ENCODE data around the gene CYP1B1. TPM values are rescaled to one million over a fixed set of nuclear protein-coding genes. Genes with fewer than 3 reads are reported as not detected.

Gene CYP1B1
- total RNA-seq, 1 donor from 2014 or later = 54.5 TPM

- TF ChIP-seq CTCF (IDR thresholded peaks at IDR 0.05; ENCODE audit: unreplicated experiment) = no peak
- Mint-ChIP-seq H3K27me3 (ENCODE audit: low read depth) (no peaks in the 10 kb centered on the region), H3K4me1 (peaks cover 64% of the 10 kb centered on the region), H3K36me3 (peaks cover 17% of the 10 kb centered on the region), H3K27ac (peak overlapping the region; percentile 96), H3K9me3 (peaks cover 15% of the 10 kb centered on the region), H3K4me3 (peak overlapping the region; percentile 36)
- no peak for DNase-seq (ENCODE audit: low spot score in 2 of 2, unreplicated experiment in 2 of 2)
These were observed 22.6 kb upstream of the CYP1B1 start for GRCh38 chr2:38098421-38099098.

GRCh38 chr2:38097988-38098385 is 22.0 kb upstream of the CYP1B1 start:
- Mint-ChIP-seq H3K4me3 (peak overlapping the region; percentile 36), H3K4me1 (peaks cover 69% of the 10 kb centered on the region)

GRCh38 chr2:38097258-38097987 is 21.5 kb upstream of the CYP1B1 start:
- Mint-ChIP-seq H3K9me3 (peaks cover 7% of the 10 kb centered on the region), H3K36me3 (peaks cover 7% of the 10 kb centered on the region), H3K27me3 (ENCODE audit: low read depth) (no peaks in the 10 kb centered on the region), H3K4me1 (peaks cover 73% of the 10 kb centered on the region), H3K27ac (peak overlapping the region; percentile 96), H3K4me3 (no peak overlapping the region)
- TF ChIP-seq CTCF (IDR thresholded peaks at IDR 0.05; ENCODE audit: unreplicated experiment) = no peak
- DNase-seq (ENCODE audit: low spot score in 2 of 2, unreplicated experiment in 2 of 2) = no peak

More at GRCh38 chr2:38097988-38098385, 22.0 kb upstream of the CYP1B1 start:
- Mint-ChIP-seq H3K27me3 (ENCODE audit: low read depth) (no peaks in the 10 kb centered on the region), H3K9me3 (peaks cover 11% of the 10 kb centered on the region), H3K27ac (peak overlapping the region; percentile 96), H3K36me3 (peaks cover 12% of the 10 kb centered on the region)
- TF ChIP-seq CTCF (IDR thresholded peaks at IDR 0.05; ENCODE audit: unreplicated experiment) = no peak
- DNase-seq (ENCODE audit: low spot score in 2 of 2, unreplicated experiment in 2 of 2) = no peak

- TF ChIP-seq CTCF (IDR thresholded peaks at IDR 0.05; ENCODE audit: unreplicated experiment) = no peak
- Mint-ChIP-seq H3K36me3 (peaks cover 3% of the 10 kb centered on the region), H3K4me3 (peak overlapping the region; percentile 28), H3K9me3 (peaks cover 4% of the 10 kb centered on the region), H3K4me1 (peaks cover 82% of the 10 kb centered on the region), H3K27ac (peak overlapping the region; percentile 99), H3K27me3 (ENCODE audit: low read depth) (no peaks in the 10 kb centered on the region)
- peak; percentile 53 to 66 for DNase-seq (ENCODE audit: low spot score in 2 of 2, unreplicated experiment in 2 of 2)
These were observed 20.3 kb upstream of the CYP1B1 start for GRCh38 chr2:38095996-38096861.

GRCh38 chr2:38095079-38095995 is 19.4 kb upstream of the CYP1B1 start:
- no peaks in the 10 kb centered on the region for H3K9me3 Mint-ChIP-seq
- peaks cover 82% of the 10 kb centered on the region for H3K4me1 Mint-ChIP-seq
- no peaks in the 10 kb centered on the region for H3K36me3 Mint-ChIP-seq
- no peak for DNase-seq (ENCODE audit: low spot score in 2 of 2, unreplicated experiment in 2 of 2)
- TF ChIP-seq CTCF (IDR thresholded peaks at IDR 0.05; ENCODE audit: unreplicated experiment) = no peak
- no peak overlapping the region for H3K4me3 Mint-ChIP-seq
- no peaks in the 10 kb centered on the region for H3K27me3 Mint-ChIP-seq (ENCODE audit: low read depth)
- H3K27ac Mint-ChIP-seq = peak overlapping the region; percentile 99
